ENCODE data around the gene ZC3H7A. TPM values are rescaled to one million over a fixed set of nuclear protein-coding genes. Genes with fewer than 3 reads are reported as not detected.
"Not testable (repeated sequence)": the region's sequence is repeated elsewhere in the genome, so short reads cannot be mapped to it uniquely, and the experiment has no call there.

The ZC3H7A gene
- total RNA-seq, 2 experiments from 2014 or later, result 65.1 to 75.5 TPM

DNA sequence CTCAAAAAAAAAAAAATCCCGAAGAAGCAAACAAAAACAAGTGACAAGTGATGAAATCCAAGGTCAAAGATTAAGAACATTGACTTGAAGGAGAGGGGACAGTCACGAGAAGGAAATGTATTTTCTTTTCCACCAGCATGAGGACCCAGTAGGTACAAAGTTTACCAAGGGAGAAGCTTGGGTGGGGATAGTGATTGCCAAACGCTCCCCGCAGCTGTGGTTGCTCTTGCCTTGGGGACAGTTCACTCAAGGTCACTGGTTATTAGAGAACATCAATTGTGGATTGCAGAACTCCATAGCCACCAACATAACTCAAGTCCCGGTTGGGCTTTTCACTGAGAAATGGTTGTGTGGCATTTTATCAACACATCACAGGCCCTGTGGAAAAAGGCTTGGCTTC lies 27.3 kb upstream of the ZC3H7A start:
- no peaks in the 10 kb centered on the region for H3K27me3 Mint-ChIP-seq
- H3K4me3 Mint-ChIP-seq, result no peak overlapping the region
- H3K9me3 Mint-ChIP-seq, result no peaks in the 10 kb centered on the region
- ChIA-PET POLR2A (no interaction called here), CTCF (interaction anchor here (0.6 kb wide), 1 partner anchor 18 kb away, joined by 3 read pairs; no protein-coding TSS in a partner anchor)
- H3K4me1 Mint-ChIP-seq (ENCODE audit: low read depth), result no peaks in the 10 kb centered on the region
- H3K27ac Mint-ChIP-seq, result no peak overlapping the region
- no peaks in the 10 kb centered on the region for H3K36me3 Mint-ChIP-seq
- no peak for DNase-seq
- intact Hi-C loops (cut with micrococcal nuclease), result no loop called here

DNA sequence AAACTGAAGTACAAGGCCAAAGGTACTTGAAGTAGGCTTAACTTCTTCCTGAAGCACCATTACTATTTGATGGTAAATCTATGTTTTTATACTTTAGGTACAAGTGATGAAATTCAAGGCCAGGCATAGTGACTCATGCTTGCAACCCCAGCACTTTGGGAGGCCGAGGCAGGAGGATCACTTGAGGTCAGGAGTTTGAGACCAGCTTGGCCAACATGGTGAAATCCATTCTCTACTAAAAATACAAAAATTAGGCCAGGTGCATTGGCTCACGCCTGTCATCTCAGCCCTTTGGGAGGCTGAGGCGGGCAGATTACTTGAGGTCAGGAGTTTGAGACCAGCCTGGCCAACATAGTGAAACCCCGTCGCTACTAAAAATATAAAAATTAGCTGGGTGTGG lies 26.6 kb upstream of the ZC3H7A start:
- H3K27me3 Mint-ChIP-seq; POLR2A ChIA-PET; H3K27ac Mint-ChIP-seq; DNase-seq; CTCF ChIA-PET; H3K9me3 Mint-ChIP-seq; H3K4me3 Mint-ChIP-seq; intact Hi-C loops (cut with micrococcal nuclease); H3K4me1 Mint-ChIP-seq (ENCODE audit: low read depth); H3K36me3 Mint-ChIP-seq: not testable (repeated sequence)

DNA sequence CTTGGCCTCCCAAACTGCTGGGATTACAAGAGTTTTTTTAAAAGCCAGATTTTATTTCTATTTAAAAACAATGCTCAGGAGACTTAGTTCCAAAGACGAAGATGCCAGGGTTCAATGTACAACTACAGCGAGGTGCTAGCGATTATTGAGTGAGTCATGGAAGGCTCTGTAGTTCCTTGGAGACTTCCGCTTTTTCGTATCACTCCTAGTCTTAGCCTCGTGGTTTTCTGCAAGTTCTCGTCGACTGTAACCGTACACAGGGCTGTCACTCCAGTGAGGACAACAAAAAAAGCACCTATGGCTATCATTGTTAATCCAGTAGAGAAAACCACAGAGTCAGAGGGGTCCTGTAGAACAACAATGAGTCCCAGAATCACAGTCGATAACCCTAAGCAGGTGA lies 22.7 kb upstream of the ZC3H7A start:
- CTCF ChIA-PET, result no interaction called here
- POLR2A ChIA-PET, result no interaction called here
- Mint-ChIP-seq H3K4me1 (ENCODE audit: low read depth) (no peaks in the 10 kb centered on the region), H3K36me3 (no peaks in the 10 kb centered on the region), H3K27me3 (no peaks in the 10 kb centered on the region), H3K27ac (no peak overlapping the region), H3K9me3 (no peaks in the 10 kb centered on the region), H3K4me3 (no peak overlapping the region)
- intact Hi-C loops (cut with micrococcal nuclease), result no loop called here
- DNase-seq, result no peak

DNA sequence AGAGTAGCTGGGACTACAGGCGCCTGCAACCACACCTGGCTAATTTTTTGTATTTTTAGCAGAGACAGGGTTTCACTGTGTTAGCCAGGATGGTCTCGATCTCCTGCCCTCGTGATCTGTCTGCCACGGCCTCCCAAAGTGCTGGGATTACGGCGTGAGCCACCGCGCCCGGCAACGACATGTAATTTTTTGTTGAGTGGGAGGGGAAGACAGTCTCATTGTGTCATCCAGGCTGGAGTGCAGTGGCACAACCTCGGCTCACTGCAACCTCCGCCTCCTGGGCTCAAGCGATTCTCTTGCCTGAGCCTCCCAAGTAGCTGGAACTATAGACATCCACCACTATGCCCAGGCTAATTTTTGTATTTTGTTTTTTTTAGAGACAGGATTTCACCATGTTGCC lies 21.9 kb upstream of the ZC3H7A start:
- intact Hi-C loops (cut with micrococcal nuclease); H3K4me1 Mint-ChIP-seq (ENCODE audit: low read depth); CTCF ChIA-PET; H3K36me3 Mint-ChIP-seq; H3K27me3 Mint-ChIP-seq; POLR2A ChIA-PET; H3K4me3 Mint-ChIP-seq; DNase-seq; H3K9me3 Mint-ChIP-seq; H3K27ac Mint-ChIP-seq: not testable (repeated sequence)

DNA sequence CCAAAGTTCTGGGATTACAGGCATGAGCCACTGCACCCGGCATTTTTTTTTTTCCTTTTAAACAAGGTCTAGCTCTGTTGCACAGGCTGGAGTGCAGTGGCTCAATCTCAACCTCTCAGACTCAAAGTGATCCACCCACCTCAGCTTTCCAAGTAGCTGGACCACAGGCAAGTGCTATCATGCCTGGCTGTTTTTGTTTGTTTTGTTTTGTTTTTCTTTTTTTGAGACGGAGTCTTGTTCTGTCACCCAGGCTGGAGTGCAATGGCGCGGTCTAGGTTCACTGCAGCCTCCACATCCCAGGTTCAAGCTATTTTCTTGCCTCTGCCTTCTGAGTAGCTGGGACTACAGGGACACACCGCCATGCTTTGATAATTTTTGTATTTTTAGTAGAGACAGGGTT lies 19.1 kb upstream of the ZC3H7A start:
- Mint-ChIP-seq H3K4me1 (ENCODE audit: low read depth) (peaks cover 3% of the 10 kb centered on the region), H3K27ac (no peak overlapping the region), H3K4me3 (no peak overlapping the region), H3K36me3 (no peaks in the 10 kb centered on the region), H3K27me3 (no peaks in the 10 kb centered on the region), H3K9me3 (no peaks in the 10 kb centered on the region)
- CTCF ChIA-PET, result no interaction called here
- POLR2A ChIA-PET, result no interaction called here
- DNase-seq, result no peak
- intact Hi-C loops (cut with micrococcal nuclease), result no loop called here

DNA sequence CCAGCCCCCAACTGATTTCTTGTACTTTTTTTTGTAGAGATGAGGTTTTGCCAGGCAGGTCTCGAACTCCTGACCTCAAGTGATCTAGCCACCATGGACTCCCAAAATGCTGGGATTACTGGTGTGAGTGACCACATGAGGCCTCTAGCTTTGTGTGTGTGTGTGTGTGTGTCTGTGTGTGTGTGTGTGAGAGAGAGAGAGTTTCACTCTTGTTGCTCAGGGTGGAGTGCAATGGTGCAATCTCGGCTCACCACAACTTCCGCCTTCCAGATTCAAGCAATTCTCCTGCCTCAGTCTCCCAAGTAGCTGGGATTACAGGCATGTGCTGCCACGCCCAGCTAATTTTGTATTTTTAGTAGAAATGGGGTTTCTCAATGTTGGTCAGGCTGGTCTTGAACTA lies 17.7 kb upstream of the ZC3H7A start:
- POLR2A ChIA-PET, result not testable (repeated sequence)

DNA sequence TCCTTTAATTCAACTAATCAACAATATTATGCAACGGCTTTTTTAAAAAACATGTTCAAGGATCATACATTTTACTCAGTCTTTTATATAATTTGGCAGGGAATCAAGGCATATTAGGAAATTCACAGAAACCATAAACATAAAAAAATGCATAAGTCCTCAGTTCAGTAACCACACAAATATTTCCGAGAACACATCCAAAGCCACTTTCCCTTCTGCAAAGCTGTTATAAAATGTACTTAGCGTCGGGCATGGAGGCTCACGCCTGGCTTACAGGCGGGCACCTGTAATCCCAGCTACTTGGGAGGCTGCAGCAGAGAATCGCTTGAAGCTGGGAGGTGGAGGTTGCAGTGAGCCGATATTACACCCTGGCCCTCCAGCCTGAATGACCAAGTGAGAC lies 9.7 kb upstream of the ZC3H7A start:
- DNase-seq, result no peak
- intact Hi-C loops (cut with micrococcal nuclease), result no loop called here
- Mint-ChIP-seq H3K9me3 (no peaks in the 10 kb centered on the region), H3K27me3 (no peaks in the 10 kb centered on the region), H3K4me1 (ENCODE audit: low read depth) (peaks cover 7% of the 10 kb centered on the region), H3K4me3 (no peak overlapping the region), H3K36me3 (no peaks in the 10 kb centered on the region), H3K27ac (no peak overlapping the region)
- POLR2A ChIA-PET, result no interaction called here
- CTCF ChIA-PET, result interaction anchor here (1.1 kb wide), 1 partner anchor 9 kb away, joined by 3 read pairs; no protein-coding TSS in a partner anchor

More for the DNA sequence above, 17.7 kb upstream of the ZC3H7A start:
- H3K36me3 Mint-ChIP-seq; DNase-seq; H3K27me3 Mint-ChIP-seq; H3K9me3 Mint-ChIP-seq; H3K4me1 Mint-ChIP-seq (ENCODE audit: low read depth); H3K27ac Mint-ChIP-seq; H3K4me3 Mint-ChIP-seq: not testable (repeated sequence)
- intact Hi-C loops (cut with micrococcal nuclease), result loop anchor here (5.0 kb wide), 3 partner anchors 117 to 407 kb away; no protein-coding TSS in a partner anchor
- CTCF ChIA-PET, result interaction anchor here (0.6 to 1.1 kb wide), 4 partner anchors 15 to 283 kb away, joined by 3 read pairs; no protein-coding TSS in a partner anchor

DNA sequence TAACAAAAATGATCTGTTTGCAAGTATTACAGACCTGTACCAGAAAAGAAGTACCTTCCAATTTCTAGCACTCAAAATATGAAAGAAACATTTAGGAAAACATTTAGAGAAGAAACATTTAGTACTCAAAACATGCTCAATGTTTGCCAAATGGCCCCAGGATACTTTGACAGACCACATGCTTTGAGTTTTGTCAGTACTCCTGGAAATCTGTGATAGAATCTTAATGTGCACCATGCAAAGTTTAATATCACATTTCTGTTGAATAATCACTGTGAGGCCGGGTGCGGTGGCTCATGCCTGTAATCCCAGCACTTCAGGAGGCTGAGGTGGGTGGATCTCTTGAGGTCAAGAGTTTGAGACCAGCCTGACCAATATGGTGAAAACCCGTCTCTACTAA lies 8.5 kb upstream of the ZC3H7A start:
- H3K4me3 Mint-ChIP-seq, result no peak overlapping the region
- no peaks in the 10 kb centered on the region for H3K27me3 Mint-ChIP-seq
- no peaks in the 10 kb centered on the region for H3K36me3 Mint-ChIP-seq
- CTCF ChIA-PET, result no interaction called here
- no peak overlapping the region for H3K27ac Mint-ChIP-seq
- H3K4me1 Mint-ChIP-seq (ENCODE audit: low read depth), result peaks cover 9% of the 10 kb centered on the region
- DNase-seq, result no peak
- POLR2A ChIA-PET, result no interaction called here
- H3K9me3 Mint-ChIP-seq, result no peaks in the 10 kb centered on the region
- intact Hi-C loops (cut with micrococcal nuclease), result no loop called here

DNA sequence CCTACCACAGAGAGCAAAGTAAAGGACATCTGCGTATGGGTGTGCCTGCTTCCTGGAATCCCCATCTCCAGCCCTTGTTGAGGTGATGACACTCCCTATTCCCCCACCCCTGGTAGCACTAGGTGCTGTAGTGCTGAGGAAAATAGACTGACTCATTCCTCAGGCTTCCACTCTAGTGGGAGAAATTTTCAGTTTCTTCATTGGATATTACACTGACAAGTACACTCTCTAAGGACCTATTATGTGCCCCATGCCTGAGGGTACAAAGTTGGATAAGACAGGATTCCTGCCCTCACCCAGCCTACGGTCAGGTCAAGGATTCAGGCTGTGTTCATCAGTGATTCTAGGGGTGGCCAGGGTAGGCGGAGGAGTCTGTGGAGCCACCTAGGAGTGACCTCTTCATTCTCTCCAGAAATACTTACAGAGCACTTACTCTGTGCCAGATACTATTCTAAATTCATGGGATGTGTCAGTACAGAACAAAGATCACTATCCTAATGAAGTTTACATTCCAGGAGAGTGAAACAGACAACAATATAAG lies 4.5 kb upstream of the ZC3H7A start:
- H3K36me3 Mint-ChIP-seq, result peaks cover 4% of the 10 kb centered on the region
- CTCF ChIA-PET, result no interaction called here
- no peak overlapping the region for H3K4me3 Mint-ChIP-seq
- DNase-seq, result no peak
- POLR2A ChIA-PET, result no interaction called here
- H3K9me3 Mint-ChIP-seq, result no peaks in the 10 kb centered on the region
- intact Hi-C loops (cut with micrococcal nuclease), result no loop called here
- H3K4me1 Mint-ChIP-seq (ENCODE audit: low read depth), result peaks cover 27% of the 10 kb centered on the region
- no peaks in the 10 kb centered on the region for H3K27me3 Mint-ChIP-seq
- no peak overlapping the region for H3K27ac Mint-ChIP-seq

DNA sequence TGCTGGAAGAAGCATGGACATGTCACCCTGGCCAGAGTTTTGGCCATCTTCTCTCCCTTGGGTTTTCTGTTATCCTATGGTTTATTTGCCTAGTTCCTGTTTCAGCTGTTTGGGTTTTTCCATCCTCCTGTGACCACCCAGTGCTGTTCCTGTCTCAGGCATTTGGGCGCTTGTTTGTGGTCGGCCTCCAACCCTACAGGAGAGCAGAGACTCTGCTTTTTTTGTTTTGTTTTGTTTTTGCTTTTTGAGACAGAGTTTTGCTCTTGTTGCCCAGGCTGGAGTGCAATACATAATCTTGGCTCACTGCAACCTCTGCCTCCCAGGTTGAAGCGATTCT lies 3.3 kb upstream of the ZC3H7A start:
- POLR2A ChIA-PET, result interaction anchor here (0.9 kb wide), 1 partner anchor 58 kb away, joined by 3 read pairs; the partner anchor contains the start of gene TXNDC11

DNA sequence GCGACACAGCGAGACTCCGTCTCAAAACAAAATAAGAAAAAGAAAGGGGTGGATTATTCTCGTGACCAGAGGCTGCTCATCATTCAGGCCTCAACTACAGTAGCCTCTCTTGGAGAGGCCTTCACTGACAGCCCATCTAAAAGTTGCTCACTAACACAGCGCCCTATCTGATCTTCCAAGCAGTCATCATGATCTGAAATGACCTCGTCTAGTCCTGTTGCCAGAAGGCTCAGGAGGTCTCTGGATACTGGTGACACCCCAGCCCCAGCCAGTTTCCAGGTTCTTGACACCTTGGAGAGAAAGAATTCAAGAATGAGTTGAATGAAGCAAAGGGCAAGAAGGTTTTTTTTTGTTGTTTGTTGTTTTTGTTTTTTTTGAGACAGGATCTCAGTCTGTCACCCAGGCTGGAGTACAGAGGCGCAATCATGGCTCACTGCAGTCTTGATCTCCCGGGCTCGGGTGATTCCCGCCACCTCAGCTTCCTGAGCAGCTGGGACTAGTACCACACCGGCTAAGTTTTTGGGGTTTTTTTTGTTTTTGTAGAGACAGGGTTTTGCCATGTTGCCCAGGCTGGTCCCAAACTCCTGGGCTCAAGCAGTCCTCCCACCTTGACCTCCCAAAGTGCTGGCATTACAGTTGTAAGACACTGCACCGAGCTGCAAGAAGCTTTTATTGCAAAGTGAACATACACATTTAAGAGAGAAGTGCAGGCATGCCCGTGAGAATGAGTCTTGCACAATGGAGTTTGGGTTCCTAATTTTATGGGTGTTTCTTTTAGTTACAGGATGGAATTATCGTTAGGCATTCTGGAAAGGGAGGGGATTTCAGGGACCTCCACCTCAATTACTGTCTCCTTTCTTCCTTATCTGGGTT lies 2.7 kb upstream of the ZC3H7A start:
- Mint-ChIP-seq H3K4me3 (peak overlapping the region; percentile 87), H3K36me3 (peaks cover 16% of the 10 kb centered on the region), H3K27ac (peak overlapping the region; percentile 57), H3K9me3 (no peaks in the 10 kb centered on the region), H3K4me1 (ENCODE audit: low read depth) (peaks cover 41% of the 10 kb centered on the region), H3K27me3 (no peaks in the 10 kb centered on the region)
- CTCF ChIA-PET, result interaction anchor here (0.6 to 4.9 kb wide), 2 partner anchors 15 to 17 kb away, joined by 3 to 99 read pairs; no protein-coding TSS in a partner anchor
- DNase-seq, result peak; percentile 55
- POLR2A ChIA-PET, result interaction anchor here (0.6 to 4.4 kb wide), 5 partner anchors 10 to 356 kb away, joined by 3 to 50 read pairs (median 4); partner anchors contain the start of gene TXNDC11
- intact Hi-C loops (cut with micrococcal nuclease), result loop anchor here (5.0 kb wide), 3 partner anchors 113 to 832 kb away; partner anchors contain the start of gene LITAF

More for the DNA sequence above, 3.3 kb upstream of the ZC3H7A start:
- intact Hi-C loops (cut with micrococcal nuclease), result no loop called here
- CTCF ChIA-PET, result no interaction called here
- Mint-ChIP-seq H3K4me3 (peak overlapping the region; percentile 87), H3K27ac (no peak overlapping the region), H3K4me1 (ENCODE audit: low read depth) (peaks cover 35% of the 10 kb centered on the region), H3K36me3 (peaks cover 11% of the 10 kb centered on the region), H3K27me3 (no peaks in the 10 kb centered on the region), H3K9me3 (no peaks in the 10 kb centered on the region)
- no peak for DNase-seq

DNA sequence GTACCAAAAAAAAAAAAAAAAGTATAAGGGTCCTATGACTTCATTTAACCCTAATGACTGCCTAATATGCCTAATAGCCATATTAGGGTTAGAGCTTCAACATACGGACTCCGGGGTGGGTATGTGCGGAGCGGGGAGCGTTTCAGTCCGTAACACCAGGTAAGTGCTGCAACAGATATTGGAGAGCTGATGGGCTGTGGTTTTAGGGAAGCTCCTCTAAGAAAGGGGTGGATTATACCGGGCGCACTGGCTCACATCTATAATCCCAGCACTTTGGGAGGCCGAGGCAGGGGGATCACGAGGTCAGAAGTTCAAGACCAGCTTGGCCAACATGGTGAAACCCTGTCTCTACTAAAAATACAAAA lies 1.9 kb upstream of the ZC3H7A start:
- intact Hi-C loops (cut with micrococcal nuclease), result loop anchor here (5.0 kb wide), 3 partner anchors 113 to 832 kb away; partner anchors contain the start of gene LITAF
- Mint-ChIP-seq H3K36me3 (peaks cover 20% of the 10 kb centered on the region), H3K4me1 (ENCODE audit: low read depth) (peaks cover 48% of the 10 kb centered on the region), H3K27ac (peak overlapping the region; percentile 86), H3K4me3 (peak overlapping the region; percentile 87), H3K9me3 (no peaks in the 10 kb centered on the region), H3K27me3 (no peaks in the 10 kb centered on the region)
- DNase-seq, result no peak
- POLR2A ChIA-PET, result interaction anchor here (0.6 to 4.4 kb wide), 6 partner anchors 11 to 357 kb away, joined by 3 to 50 read pairs (median 4); partner anchors contain the start of gene TXNDC11
- CTCF ChIA-PET, result interaction anchor here (1.9 to 4.9 kb wide), 2 partner anchors 10 to 16 kb away, joined by 8 to 99 read pairs; no protein-coding TSS in a partner anchor

Data from activated CD4-positive, alpha-beta memory T cell treated with anti-CD3 and anti-CD28 coated beads for 36 hours (primary cell).